Ectodermal cell (in vitro differentiated cells): ENCODE measurements around the gene CDC42SE2.
"Not testable (repeated sequence)": the region's sequence is repeated elsewhere in the genome, so short reads cannot be mapped to it uniquely, and the experiment has no call there.

Experiments
- H3K27ac ChIP-seq: 2 replicates; pipeline ENCODE4 v1.7.0; 2013; ENCODE audit warnings: mild to moderate bottlenecking, low read depth, low read length; ENCODE audit not compliant: insufficient read depth, poor library complexity, severe bottlenecking
- H3K27me3 ChIP-seq: 2 replicates; pipeline ENCODE4 v1.7.0; 2013; ENCODE audit warnings: mild to moderate bottlenecking, low read length; ENCODE audit not compliant: insufficient read depth, control insufficient read depth, poor library complexity, severe bottlenecking
- H3K36me3 ChIP-seq: one replicate; pipeline ENCODE4 v1.7.0; 2013; ENCODE audit warnings: low read length; ENCODE audit not compliant: control insufficient read depth, insufficient read depth
- H3K4me1 ChIP-seq: one replicate; pipeline ENCODE4 v1.7.0; 2013; ENCODE audit warnings: low read length; ENCODE audit not compliant: control insufficient read depth, insufficient read depth
- H3K4me3 ChIP-seq: 2 replicates; pipeline ENCODE4 v1.7.0; 2013; ENCODE audit warnings: low read depth, low read length, control low read depth; ENCODE audit not compliant: insufficient read depth
- H3K9me3 ChIP-seq: 2 replicates; pipeline ENCODE4 v1.7.0; 2013; ENCODE audit warnings: mild to moderate bottlenecking, low read length, moderate library complexity; ENCODE audit not compliant: control insufficient read depth
- WGBS, 2 experiments: methylation state at CpG; one replicate each; pipeline ENCODE4 v1.1.7; 2013; ENCODE audit warnings: missing lambda C conversion rate in 2 of 2; 5-methylcytosine and 5-hydroxymethylcytosine counted together

The CDC42SE2 gene

DNA sequence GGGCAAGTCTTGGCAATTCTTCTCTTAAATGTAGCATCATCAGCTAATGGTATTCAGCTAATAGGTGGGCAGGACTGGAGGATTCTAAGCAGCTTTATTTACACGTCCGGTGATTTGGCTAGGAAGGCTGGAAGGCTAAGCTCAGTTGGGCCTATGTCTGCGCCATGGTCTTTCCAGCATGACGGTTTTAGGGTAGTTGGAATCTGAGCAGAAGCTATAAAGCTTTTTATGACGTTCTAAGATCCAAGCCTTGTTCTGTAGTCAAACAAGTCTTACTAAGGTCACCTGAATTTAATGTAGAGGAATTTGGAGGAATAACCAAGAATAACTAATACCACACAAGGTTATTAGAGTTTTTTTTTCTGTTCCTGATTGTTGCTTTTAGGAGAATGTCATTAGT is 66.2 kb downstream of the CDC42SE2 start:
- peaks cover 9% of the 10 kb centered on the region for H3K4me1 ChIP-seq
- H3K27me3 ChIP-seq: no peaks in the 10 kb centered on the region
- no peaks in the 10 kb centered on the region for H3K9me3 ChIP-seq
- WGBS, 2 experiments: 94 to 98% methylated on average over 4 to 5 of the region's 5 CpGs
- no peak overlapping the region for H3K27ac ChIP-seq
- H3K4me3 ChIP-seq: no peak overlapping the region
- no peaks in the 10 kb centered on the region for H3K36me3 ChIP-seq

DNA sequence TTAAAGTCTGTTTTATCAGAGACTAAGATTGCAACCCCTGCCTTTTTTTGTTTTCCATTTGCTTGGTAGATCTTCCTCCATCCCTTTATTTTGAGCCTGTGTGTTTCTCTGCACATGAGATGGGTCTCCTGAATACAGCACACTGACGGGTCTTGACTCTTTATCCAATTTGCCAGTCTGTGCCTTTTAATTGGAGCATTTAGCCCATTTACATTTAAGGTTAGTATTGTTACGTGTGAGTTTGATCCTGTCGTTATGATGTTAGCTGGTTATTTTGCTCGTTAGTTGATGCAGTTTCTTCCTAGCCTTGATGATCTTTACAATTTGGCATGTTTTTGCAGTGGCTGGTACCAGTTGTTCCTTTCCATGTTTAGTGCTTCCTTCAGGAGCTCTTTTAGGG is 71.9 kb downstream of the CDC42SE2 start:
- 96 to 97% methylated on average over 3 to 4 of the region's 4 CpGs for WGBS, 2 experiments
- not testable (repeated sequence) for H3K27me3 ChIP-seq, H3K4me3 ChIP-seq

DNA sequence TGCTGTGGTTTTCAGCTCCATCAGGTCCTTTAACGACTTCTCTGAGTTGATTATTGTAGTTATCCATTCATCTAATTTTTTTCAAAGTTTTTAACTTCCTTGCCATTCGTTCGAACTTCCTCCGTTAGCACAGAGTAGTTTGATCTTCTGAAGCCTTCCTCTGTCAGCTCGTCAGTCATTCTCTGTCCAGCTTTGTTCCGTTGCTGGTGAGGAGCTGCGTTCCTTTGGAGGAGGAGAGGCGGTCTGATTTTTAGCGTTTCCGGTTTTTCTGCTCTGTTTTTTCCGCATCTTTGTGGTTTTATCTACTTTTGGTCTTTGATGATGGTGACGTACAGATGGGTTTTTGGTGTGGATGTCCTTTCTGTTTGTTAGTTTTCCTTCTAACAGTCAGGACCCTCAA is 72.9 kb downstream of the CDC42SE2 start:
- H3K9me3 ChIP-seq, H3K4me3 ChIP-seq, H3K27me3 ChIP-seq, H3K36me3 ChIP-seq, H3K27ac ChIP-seq, H3K4me1 ChIP-seq: not testable (repeated sequence)
- 97 to 98% methylated on average over 12 of the region's 12 CpGs for WGBS, 2 experiments

More for the DNA sequence above, 71.9 kb downstream of the CDC42SE2 start:
- H3K27ac ChIP-seq, H3K36me3 ChIP-seq, H3K4me1 ChIP-seq, H3K9me3 ChIP-seq: not testable (repeated sequence)

DNA sequence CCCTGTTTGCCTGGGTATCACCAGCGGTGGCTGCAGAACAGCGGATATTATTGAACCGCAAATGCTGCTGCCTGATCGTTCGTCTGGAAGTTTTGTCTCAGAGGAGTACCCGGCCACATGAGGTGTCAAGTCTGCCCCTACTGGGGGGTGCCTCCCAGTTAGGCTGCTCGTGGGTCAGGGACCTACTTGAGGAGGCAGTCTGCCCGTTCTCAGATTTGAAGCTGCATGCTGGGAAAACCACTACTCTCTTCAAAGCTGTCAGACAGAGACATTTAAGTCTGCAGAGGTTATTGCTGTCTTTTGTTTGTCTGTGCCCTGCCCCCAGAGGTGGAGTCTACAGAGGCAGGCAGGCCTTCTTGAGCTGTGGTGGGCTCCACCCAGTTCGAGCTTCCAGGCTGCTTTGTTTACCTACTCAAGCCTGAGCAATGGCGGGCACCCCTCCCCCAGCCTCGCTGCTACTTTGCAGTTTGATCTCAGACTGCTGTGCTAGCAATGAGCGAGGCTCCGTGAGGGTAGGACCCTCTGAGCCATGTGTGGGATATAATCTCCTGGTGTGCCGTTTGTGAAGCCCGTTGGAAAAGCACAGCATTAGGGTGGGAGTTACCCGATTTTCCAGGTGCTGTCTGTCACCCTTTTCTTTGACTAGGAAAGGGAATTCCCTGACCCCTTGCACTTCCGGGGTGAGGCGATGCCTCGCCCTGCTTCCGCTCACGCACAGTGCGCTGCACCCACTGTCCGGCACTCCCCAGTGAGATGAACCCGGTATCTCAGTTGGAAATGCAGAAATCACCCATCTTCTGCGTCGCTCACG is 73.6 kb downstream of the CDC42SE2 start:
- H3K36me3 ChIP-seq, H3K27me3 ChIP-seq, H3K9me3 ChIP-seq, H3K4me3 ChIP-seq, H3K4me1 ChIP-seq, H3K27ac ChIP-seq: not testable (repeated sequence)
- WGBS, 2 experiments: 91 to 93% methylated on average over 27 of the region's 27 CpGs

DNA sequence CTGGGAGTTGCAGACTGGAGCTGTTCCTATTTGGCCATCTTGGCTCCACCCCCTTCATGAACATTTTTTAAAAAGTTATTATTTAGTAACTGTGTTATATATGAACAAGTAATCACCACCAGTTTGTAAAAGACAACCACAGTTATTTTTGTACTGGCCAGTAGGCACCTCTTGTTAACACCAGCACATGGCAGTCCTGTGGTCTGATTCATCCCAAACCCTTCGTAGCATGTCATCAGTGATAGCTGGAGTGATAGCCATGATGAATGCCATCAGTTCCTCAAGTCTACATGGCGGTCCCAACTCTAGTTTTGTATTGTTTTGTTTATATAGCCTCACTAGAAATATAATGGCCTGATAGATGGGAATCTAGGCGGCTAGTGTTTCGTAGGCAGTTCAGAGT is 74.2 kb downstream of the CDC42SE2 start:
- Histone ChIP-seq H3K4me1 (no peaks in the 10 kb centered on the region), H3K27ac (no peak overlapping the region), H3K9me3 (peaks cover 5% of the 10 kb centered on the region), H3K4me3 (no peak overlapping the region), H3K36me3 (no peaks in the 10 kb centered on the region), H3K27me3 (no peaks in the 10 kb centered on the region)
- 96 to 98% methylated on average over 4 of the region's 4 CpGs for WGBS, 2 experiments

DNA sequence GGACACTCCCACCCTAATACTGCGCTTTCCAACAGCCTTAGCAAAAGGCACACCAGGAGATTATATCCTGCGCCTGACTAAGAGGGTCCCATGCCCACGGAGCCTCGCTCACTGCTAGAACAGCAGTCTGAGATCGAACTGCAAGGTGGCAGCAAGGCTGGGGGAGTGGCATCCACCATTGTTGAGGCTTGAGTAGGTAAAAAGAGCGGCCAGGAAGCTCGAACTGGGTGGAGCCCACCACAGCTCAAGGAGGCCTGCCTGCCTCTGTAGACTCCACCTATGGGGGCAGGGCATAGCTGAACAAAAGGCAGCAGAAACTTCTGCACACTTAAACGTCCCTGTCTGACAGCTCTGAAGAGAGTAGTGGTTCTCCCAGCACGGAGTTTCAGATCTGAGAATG is 80.4 kb downstream of the CDC42SE2 start:
- whole genome bisulfite sequencing, 2 experiments: 96 to 97% methylated on average over 9 of the region's 9 CpGs

DNA sequence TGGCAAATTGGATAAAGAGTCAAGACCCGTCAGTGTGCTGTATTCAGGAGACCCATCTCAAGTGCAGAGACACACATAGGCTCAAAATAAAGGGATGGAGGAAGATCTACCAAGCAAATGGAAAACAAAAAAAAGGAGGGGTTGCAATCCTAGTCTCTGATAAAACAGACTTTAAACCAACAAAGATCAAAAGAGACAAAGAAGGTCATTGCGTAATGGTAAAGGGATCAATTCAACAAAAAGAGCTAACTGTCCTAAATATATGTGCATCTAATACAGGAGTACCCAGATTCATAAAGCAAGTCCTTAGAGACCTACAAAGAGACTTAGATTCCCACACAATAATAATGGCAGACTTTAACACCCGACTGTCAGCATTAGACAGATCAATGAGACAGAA is 82.4 kb downstream of the CDC42SE2 start:
- H3K4me3 ChIP-seq, H3K4me1 ChIP-seq, H3K27ac ChIP-seq, H3K27me3 ChIP-seq, H3K9me3 ChIP-seq, H3K36me3 ChIP-seq: not testable (repeated sequence)
- 96 to 98% methylated on average over 3 of the region's 3 CpGs for WGBS, 2 experiments

More for the DNA sequence above, 80.4 kb downstream of the CDC42SE2 start:
- not testable (repeated sequence) for H3K36me3 ChIP-seq, H3K9me3 ChIP-seq, H3K4me3 ChIP-seq, H3K4me1 ChIP-seq, H3K27ac ChIP-seq, H3K27me3 ChIP-seq

DNA sequence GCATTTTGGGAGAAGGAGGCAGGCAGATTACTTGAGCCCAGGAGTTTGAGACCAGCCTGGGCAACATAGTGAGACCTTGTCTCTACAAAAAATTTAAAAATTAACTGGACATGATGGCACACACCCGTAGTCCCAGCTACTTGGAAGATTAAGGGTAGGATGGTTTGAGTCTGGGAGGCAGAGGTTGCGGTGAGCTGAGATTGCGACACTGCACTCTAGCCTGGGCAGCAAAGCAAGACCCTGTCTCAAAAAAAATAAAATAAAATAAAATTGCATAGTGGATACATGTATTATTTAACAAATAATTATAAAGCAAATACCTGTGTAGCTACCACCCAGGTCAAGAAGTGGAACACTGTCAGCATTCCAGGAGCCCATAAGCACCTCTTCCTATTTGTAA is 90.1 kb downstream of the CDC42SE2 start:
- Histone ChIP-seq H3K4me1 (no peaks in the 10 kb centered on the region), H3K9me3 (no peaks in the 10 kb centered on the region), H3K36me3 (no peaks in the 10 kb centered on the region), H3K27me3 (no peaks in the 10 kb centered on the region), H3K4me3 (no peak overlapping the region), H3K27ac (no peak overlapping the region)
- WGBS, 2 experiments: 95% methylated on average over 2 to 3 of the region's 3 CpGs

DNA sequence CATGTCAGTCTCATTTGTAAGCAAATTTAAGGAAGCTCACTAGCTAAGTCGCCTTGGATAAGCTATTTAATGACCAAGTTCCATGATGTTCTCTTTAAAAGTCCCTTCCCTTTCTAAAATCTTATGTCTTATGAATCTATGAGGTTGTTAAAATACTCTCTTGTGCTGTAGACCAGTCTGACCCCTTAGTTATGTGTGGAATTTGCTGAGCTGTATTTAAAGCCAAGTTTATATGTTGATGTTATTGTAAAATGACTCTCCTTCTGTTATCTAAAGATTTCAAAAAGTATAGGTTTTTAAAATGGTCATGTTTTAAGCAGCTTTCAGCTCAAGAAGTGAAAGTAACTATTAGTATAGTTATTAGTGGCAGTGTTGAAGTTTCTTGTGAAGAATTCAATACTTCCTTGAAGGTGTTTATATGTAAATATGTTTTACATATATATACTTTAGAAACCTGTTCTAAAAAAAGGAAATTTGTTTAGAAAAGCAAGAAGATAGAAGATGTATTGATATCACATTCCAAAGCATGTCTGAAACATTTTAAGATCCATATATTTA is 92.2 kb downstream of the CDC42SE2 start:
- H3K9me3 ChIP-seq: no peaks in the 10 kb centered on the region
- no peak overlapping the region for H3K4me3 ChIP-seq
- no peaks in the 10 kb centered on the region for H3K36me3 ChIP-seq
- H3K4me1 ChIP-seq: no peaks in the 10 kb centered on the region
- H3K27ac ChIP-seq: no peak overlapping the region
- no peaks in the 10 kb centered on the region for H3K27me3 ChIP-seq
- WGBS, 2 experiments: 81 to 100% methylated on average over 1 of the region's 1 CpG

DNA sequence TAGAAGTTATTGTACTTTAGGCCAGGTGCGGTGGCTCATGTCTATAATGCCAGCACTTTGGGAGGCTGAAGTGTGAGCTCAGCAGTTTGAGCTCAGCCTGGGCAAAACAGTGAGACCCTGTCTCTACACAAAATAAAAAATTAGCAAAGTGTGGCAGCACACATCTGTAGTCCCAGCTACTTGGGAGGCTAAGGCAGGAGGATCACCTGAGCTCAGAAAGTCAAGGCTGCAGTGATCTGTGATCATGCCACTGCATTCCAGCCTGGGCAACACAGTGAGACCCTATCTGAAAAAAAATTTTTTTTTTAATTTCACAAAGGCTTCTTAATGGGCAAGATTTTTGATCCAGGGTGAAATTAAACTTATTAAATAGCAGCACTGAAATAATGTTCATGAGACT is 92.8 kb downstream of the CDC42SE2 start:
- Histone ChIP-seq H3K4me1 (no peaks in the 10 kb centered on the region), H3K36me3 (no peaks in the 10 kb centered on the region), H3K9me3 (no peaks in the 10 kb centered on the region), H3K27me3 (no peaks in the 10 kb centered on the region), H3K4me3 (no peak overlapping the region), H3K27ac (no peak overlapping the region)
- 94 to 97% methylated on average over 1 of the region's 1 CpG for WGBS, 2 experiments
